ENCODE results near the gene GNA14. TPM values are rescaled to one million over a fixed set of nuclear protein-coding genes. Genes with fewer than 3 reads are reported as not detected.

Gene GNA14
- total RNA-seq, 3 donors from 2014 or later (not counting 1 experiment from before 2014, with no cell fraction given) = 1.8 TPM; not detected in 2

DNA sequence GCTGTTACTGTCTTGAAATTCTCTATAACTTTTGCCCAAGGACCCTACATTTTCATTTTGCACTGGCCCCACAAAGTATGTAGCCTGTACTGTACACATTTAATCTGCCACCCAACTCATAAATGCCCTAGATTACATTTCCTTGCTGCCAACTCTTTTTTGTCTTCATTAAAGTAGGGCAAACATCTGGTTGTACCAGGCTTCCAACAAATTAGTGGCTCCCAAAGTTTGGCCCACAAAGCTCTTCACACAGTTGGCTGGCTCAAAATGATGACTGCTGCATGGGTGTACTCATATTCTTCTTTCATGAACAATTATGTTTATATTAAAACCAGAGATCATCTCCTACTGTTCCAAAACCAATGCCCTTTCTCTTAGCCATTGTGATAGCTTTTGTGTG lies 45.3 kb downstream of the GNA14 start:
- Histone ChIP-seq H3K27me3 (ENCODE audit: control insufficient read depth, insufficient read depth, low read length) (no peaks in the 10 kb centered on the region), H3K36me3 (ENCODE audit: control insufficient read depth, insufficient read depth, low read length) (no peaks in the 10 kb centered on the region), H3K4me1 (ENCODE audit: control insufficient read depth, insufficient read depth, low read length) (no peaks in the 10 kb centered on the region), H3K4me3 (ENCODE audit: low read length) (no peak overlapping the region), H3K27ac (ENCODE audit: low read length) (no peak overlapping the region), H3K9me3 (ENCODE audit: control insufficient read depth, insufficient read depth, low read length) (no peaks in the 10 kb centered on the region)
- ATAC-seq = no peak
- Mint-ChIP-seq H3K36me3 (no peaks in the 10 kb centered on the region), H3K4me1 (no peaks in the 10 kb centered on the region), H3K27me3 (ENCODE audit: low read depth in 2 of 2) (peaks cover 5 to 15% of the 10 kb centered on the region in 2 donors), H3K9me3 (no peaks in the 10 kb centered on the region), H3K27ac (no peak overlapping the region), H3K4me3 (no peak overlapping the region)
- no peak for DNase-seq
- TF ChIP-seq, protein P1, sequence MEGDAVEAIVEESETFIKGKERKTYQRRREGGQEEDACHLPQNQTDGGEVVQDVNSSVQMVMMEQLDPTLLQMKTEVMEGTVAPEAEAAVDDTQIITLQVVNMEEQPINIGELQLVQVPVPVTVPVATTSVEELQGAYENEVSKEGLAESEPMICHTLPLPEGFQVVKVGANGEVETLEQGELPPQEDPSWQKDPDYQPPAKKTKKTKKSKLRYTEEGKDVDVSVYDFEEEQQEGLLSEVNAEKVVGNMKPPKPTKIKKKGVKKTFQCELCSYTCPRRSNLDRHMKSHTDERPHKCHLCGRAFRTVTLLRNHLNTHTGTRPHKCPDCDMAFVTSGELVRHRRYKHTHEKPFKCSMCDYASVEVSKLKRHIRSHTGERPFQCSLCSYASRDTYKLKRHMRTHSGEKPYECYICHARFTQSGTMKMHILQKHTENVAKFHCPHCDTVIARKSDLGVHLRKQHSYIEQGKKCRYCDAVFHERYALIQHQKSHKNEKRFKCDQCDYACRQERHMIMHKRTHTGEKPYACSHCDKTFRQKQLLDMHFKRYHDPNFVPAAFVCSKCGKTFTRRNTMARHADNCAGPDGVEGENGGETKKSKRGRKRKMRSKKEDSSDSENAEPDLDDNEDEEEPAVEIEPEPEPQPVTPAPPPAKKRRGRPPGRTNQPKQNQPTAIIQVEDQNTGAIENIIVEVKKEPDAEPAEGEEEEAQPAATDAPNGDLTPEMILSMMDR (IDR thresholded peaks at IDR 0.05) = no peak
- intact Hi-C loops (cut with micrococcal nuclease) = no loop called here

DNA sequence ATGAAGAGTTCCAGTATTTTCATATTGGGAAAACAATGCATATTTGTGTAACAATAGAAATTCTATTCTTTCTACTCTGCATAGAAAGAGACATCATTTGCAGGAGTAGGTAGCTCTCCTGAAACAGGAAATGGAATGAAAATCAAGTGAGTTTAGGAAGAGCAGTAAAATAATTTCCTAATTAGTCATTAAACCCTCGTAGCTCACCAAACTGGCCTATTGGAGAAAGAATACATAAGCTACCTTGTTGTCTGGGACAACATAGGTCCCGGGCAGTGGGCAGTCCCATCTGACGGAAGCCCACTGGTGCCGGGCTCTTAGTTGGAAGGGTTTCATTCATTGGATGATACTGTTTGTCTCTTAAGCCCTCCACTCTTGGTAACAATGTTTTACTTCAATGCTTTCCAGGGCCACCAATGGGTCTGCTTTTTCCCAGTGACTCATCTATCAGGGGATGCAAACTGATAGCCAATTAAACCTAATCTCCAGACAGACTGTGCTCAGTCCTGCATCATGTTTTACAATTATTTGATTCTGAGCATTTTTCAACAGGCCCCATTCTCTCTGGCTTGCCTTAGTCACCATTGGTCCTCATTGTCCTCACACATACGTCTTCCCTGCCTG lies 46.5 kb downstream of the GNA14 start:
- Mint-ChIP-seq H3K9me3 (no peaks in the 10 kb centered on the region), H3K4me1 (no peaks in the 10 kb centered on the region), H3K27ac (no peak overlapping the region), H3K4me3 (no peak overlapping the region), H3K27me3 (ENCODE audit: low read depth in 2 of 2) (peaks cover 5 to 16% of the 10 kb centered on the region in 2 donors), H3K36me3 (no peaks in the 10 kb centered on the region)
- DNase-seq = no peak
- intact Hi-C loops (cut with micrococcal nuclease) = no loop called here
- H3K27me3 ChIP-seq (ENCODE audit: control insufficient read depth, insufficient read depth, low read length) = no peaks in the 10 kb centered on the region
- no peak for ATAC-seq
- H3K4me3 ChIP-seq (ENCODE audit: low read length) = no peak overlapping the region
- H3K9me3 ChIP-seq (ENCODE audit: control insufficient read depth, insufficient read depth, low read length) = no peaks in the 10 kb centered on the region
- no peaks in the 10 kb centered on the region for H3K36me3 ChIP-seq (ENCODE audit: control insufficient read depth, insufficient read depth, low read length)
- 98% methylated on average over 4 of the region's 5 CpGs for WGBS (ENCODE audit: insufficient coverage)
- no peaks in the 10 kb centered on the region for H3K4me1 ChIP-seq (ENCODE audit: control insufficient read depth, insufficient read depth, low read length)
- H3K27ac ChIP-seq (ENCODE audit: low read length) = no peak overlapping the region
- TF ChIP-seq, protein P1 (IDR thresholded peaks at IDR 0.05) = no peak

DNA sequence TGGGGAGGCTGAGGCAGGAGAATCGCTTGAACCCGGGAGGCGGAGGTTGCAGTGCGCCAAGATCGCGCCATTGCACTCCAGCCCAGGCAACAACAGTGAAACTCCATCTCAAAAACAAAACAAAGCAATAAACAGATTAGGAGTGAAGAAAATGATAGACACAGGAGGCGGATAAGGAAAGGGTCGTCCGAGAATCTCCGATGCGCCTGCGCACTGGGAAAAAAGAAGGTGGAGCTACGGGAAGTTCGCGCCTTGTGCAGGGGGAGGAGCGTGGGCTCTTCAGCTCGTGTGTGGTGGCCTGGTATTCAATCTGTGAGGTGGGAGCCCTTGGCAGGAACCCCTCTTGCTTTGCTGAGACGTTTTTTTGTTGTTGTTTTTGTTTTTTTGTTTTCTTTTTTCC lies 47.3 kb downstream of the GNA14 start:
- no peaks in the 10 kb centered on the region for H3K4me1 ChIP-seq (ENCODE audit: control insufficient read depth, insufficient read depth, low read length)
- TF ChIP-seq, protein P1 (IDR thresholded peaks at IDR 0.05) = no peak
- no peak overlapping the region for H3K4me3 ChIP-seq (ENCODE audit: low read length)
- ATAC-seq = no peak
- no peaks in the 10 kb centered on the region for H3K36me3 ChIP-seq (ENCODE audit: control insufficient read depth, insufficient read depth, low read length)
- Mint-ChIP-seq H3K4me3 (no peak overlapping the region), H3K9me3 (no peaks in the 10 kb centered on the region), H3K27ac (no peak overlapping the region), H3K4me1 (no peaks in the 10 kb centered on the region), H3K36me3 (no peaks in the 10 kb centered on the region), H3K27me3 (ENCODE audit: low read depth in 2 of 2) (peaks cover 5 to 16% of the 10 kb centered on the region in 2 donors)
- intact Hi-C loops (cut with micrococcal nuclease) = no loop called here
- no peaks in the 10 kb centered on the region for H3K27me3 ChIP-seq (ENCODE audit: control insufficient read depth, insufficient read depth, low read length)
- no peak for DNase-seq
- H3K9me3 ChIP-seq (ENCODE audit: control insufficient read depth, insufficient read depth, low read length) = no peaks in the 10 kb centered on the region
- WGBS (ENCODE audit: insufficient coverage) = 88% methylated on average over 16 of the region's 18 CpGs
- no peak overlapping the region for H3K27ac ChIP-seq (ENCODE audit: low read length)

DNA sequence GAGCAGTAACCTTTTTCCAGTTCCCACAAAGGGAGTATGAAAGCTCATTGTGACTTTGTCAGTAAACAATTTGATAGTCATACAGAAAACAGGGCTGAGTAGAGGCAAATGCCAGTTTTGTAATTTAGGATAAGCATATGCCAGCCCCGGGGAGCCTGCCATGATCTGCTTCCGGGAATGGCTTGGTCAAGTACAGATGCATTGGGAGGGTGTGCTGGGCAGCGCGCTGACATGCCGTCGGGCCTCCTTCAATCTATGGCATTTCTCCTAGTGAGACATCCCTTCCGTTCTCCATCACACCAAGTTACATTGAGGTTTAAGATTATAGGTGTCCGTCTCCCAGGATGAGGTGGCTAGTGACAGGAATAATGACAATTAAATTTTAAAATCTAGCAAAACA lies 48.6 kb downstream of the GNA14 start:
- Histone ChIP-seq H3K36me3 (ENCODE audit: control insufficient read depth, insufficient read depth, low read length) (no peaks in the 10 kb centered on the region), H3K27ac (ENCODE audit: low read length) (no peak overlapping the region), H3K27me3 (ENCODE audit: control insufficient read depth, insufficient read depth, low read length) (no peaks in the 10 kb centered on the region), H3K4me1 (ENCODE audit: control insufficient read depth, insufficient read depth, low read length) (no peaks in the 10 kb centered on the region), H3K4me3 (ENCODE audit: low read length) (no peak overlapping the region), H3K9me3 (ENCODE audit: control insufficient read depth, insufficient read depth, low read length) (no peaks in the 10 kb centered on the region)
- H3K4me1 Mint-ChIP-seq = peaks cover 8% of the 10 kb centered on the region in 2 donors
- H3K27me3 Mint-ChIP-seq (ENCODE audit: low read depth in 2 of 2) = peaks cover 5 to 16% of the 10 kb centered on the region in 2 donors
- ATAC-seq = no peak
- intact Hi-C loops (cut with micrococcal nuclease) = no loop called here
- H3K36me3 Mint-ChIP-seq = no peaks in the 10 kb centered on the region
- H3K9me3 Mint-ChIP-seq = no peaks in the 10 kb centered on the region
- 91% methylated on average over 6 of the region's 8 CpGs for WGBS (ENCODE audit: insufficient coverage)
- TF ChIP-seq, protein P1 (IDR thresholded peaks at IDR 0.05) = no peak
- DNase-seq = no peak
- no peak overlapping the region for H3K27ac Mint-ChIP-seq
- H3K4me3 Mint-ChIP-seq = no peak overlapping the region
